Endothelial cell of umbilical vein (primary cell): ENCODE data around the gene RAB17. TPM values are rescaled to one million over a fixed set of nuclear protein-coding genes. Genes with fewer than 3 reads are reported as not detected.

Experiments
- BruUV-seq: library from RNA; stranded (reverse); fragments of 400-500 nt; replicated peaks from 2 replicates; lab custom pipeline; 2021; lab: Mats Ljungman, UMichigan
- CTCF ChIA-PET: fragments of 300-600, 350-600 bp; sonication (Branson Sonifier 250); formaldehyde crosslinking; loops from one replicate; lab custom pipeline; 2021; ENCODE audit warnings: antibody characterized with exemption, inconsistent platforms; lab: Charles Lee
- POLR2A ChIA-PET: fragments of 300-600, 350-600 bp; sonication (Branson Sonifier 250); formaldehyde crosslinking; loops from one replicate; lab custom pipeline; 2021; ENCODE audit warnings: antibody characterized with exemption, inconsistent platforms; lab: Charles Lee
- DNase-seq: peaks from one replicate; pipeline ENCODE4 v3.0.0-alpha.2; 2011; ENCODE audit warnings: low read depth, low spot score
- FAIRE-seq: peaks from 2 replicates; lab custom pipeline; 2011; peaks lifted over from hg19 to GRCh38; lab: Jason Lieb, UNC
- H2AFZ ChIP-seq: 2 replicates; pipeline ENCODE4 v1.6.0; 2012; ENCODE audit warnings: low read depth, low read length, control low read depth, inconsistent platforms
- H3K27ac ChIP-seq: 2 replicates; pipeline ENCODE4 v1.5.1; 2011; ENCODE audit warnings: low read depth, mild to moderate bottlenecking, control low read depth, low read length, moderate library complexity; ENCODE audit not compliant: insufficient read depth
- H3K27me3 ChIP-seq, 2 experiments: 2 replicates each; pipeline versions ENCODE4 v1.6.0 to v1.6.1; 2011; ENCODE audit warnings: low read length in 2 of 2, mixed read lengths in 1 of 2; ENCODE audit not compliant: control insufficient read depth in 2 of 2, insufficient read depth in 2 of 2
- H3K36me3 ChIP-seq, 2 experiments: 2 replicates in 1 of 2; 3 replicates in 1 of 2; pipeline ENCODE4 v1.5.1; 2011; ENCODE audit warnings: low read length in 2 of 2, mild to moderate bottlenecking in 1 of 2, moderate library complexity in 1 of 2; ENCODE audit not compliant: control insufficient read depth in 2 of 2, insufficient read depth in 2 of 2; ENCODE audit errors: extremely low read depth in 1 of 2
- H3K4me1 ChIP-seq: 3 replicates; pipeline ENCODE4 v1.5.1; 2011; ENCODE audit warnings: mild to moderate bottlenecking, low read length; ENCODE audit not compliant: control insufficient read depth, insufficient read depth; ENCODE audit errors: extremely low read depth
- H3K4me2 ChIP-seq: 2 replicates; pipeline ENCODE4 v1.6.1; 2011; ENCODE audit warnings: low read length, control low read depth, mixed read lengths; ENCODE audit not compliant: insufficient read depth
- H3K4me3 ChIP-seq, 3 experiments: fragments of 200-600 bp in 1 of 3; sonication (generic), shearing (Covaris generic) in 1 of 3; replicated peaks in 1 of 3; 2 replicates each; pipeline ENCODE4 v1.5.1; 2011 to 2016; ENCODE audit warnings: control low read depth in 3 of 3, low read length in 3 of 3, mild to moderate bottlenecking in 2 of 3, inconsistent platforms in 1 of 3, low read depth in 1 of 3, moderate library complexity in 1 of 3; ENCODE audit not compliant: insufficient read depth in 1 of 3
- H3K79me2 ChIP-seq: 2 replicates; pipeline ENCODE4 v1.6.0; 2012; ENCODE audit warnings: low read length, inconsistent platforms; ENCODE audit not compliant: control insufficient read depth, insufficient read depth
- H3K9ac ChIP-seq: replicated peaks from 2 replicates; pipeline ENCODE3; 2011; ENCODE audit warnings: low read length, control low read depth; ENCODE audit not compliant: insufficient read depth; ENCODE audit errors: extremely low read depth
- H3K9me1 ChIP-seq: replicated peaks from 3 replicates; pipeline ENCODE4 v1.6.0; 2011; ENCODE audit warnings: mild to moderate bottlenecking, low read length; ENCODE audit not compliant: control insufficient read depth, insufficient read depth; ENCODE audit errors: extremely low read depth
- H3K9me3 ChIP-seq: replicated peaks from 2 replicates; pipeline ENCODE4 v1.5.1; 2012; ENCODE audit warnings: low read length, inconsistent platforms; ENCODE audit not compliant: control insufficient read depth, insufficient read depth
- H4K20me1 ChIP-seq: replicated peaks from 2 replicates; pipeline ENCODE3; 2011; ENCODE audit warnings: mild to moderate bottlenecking, low read length; ENCODE audit not compliant: control insufficient read depth, insufficient read depth; ENCODE audit errors: extremely low read depth
- EZH2 ChIP-seq: IDR thresholded peaks from 2 replicates; pipeline ENCODE4 v1.6.1; 2012; ENCODE audit warnings: borderline replicate concordance, low read depth, mild to moderate bottlenecking, moderate library complexity, low read length, inconsistent platforms; ENCODE audit not compliant: severe bottlenecking
- FOS ChIP-seq: IDR thresholded peaks from 2 replicates; pipeline ENCODE4 v1.6.1; 2011; ENCODE audit warnings: mild to moderate bottlenecking, low read length, moderate library complexity, borderline replicate concordance; ENCODE audit not compliant: insufficient read depth
- GATA2 ChIP-seq: IDR thresholded peaks from 2 replicates; pipeline ENCODE4 v1.7.0; 2011; ENCODE audit warnings: low read depth, mild to moderate bottlenecking, moderate library complexity, mixed read lengths, low read length; ENCODE audit not compliant: insufficient read length, insufficient read depth
- JUN ChIP-seq: IDR thresholded peaks from 2 replicates; pipeline ENCODE4 v1.6.1; 2011; ENCODE audit warnings: borderline replicate concordance, low read depth; ENCODE audit not compliant: insufficient read length, insufficient read depth
- MYC ChIP-seq: IDR thresholded peaks from one replicate; pipeline ENCODE4 v1.6.1; 2011; ENCODE audit warnings: mild to moderate bottlenecking, low read depth, low read length
- POLR2A ChIP-seq: IDR thresholded peaks from 2 replicates; pipeline ENCODE4 v1.6.1; 2012; ENCODE audit warnings: low read depth, mild to moderate bottlenecking, control low read depth, low read length
- POLR2AphosphoS5 ChIP-seq: IDR thresholded peaks from 2 replicates; pipeline ENCODE4 v1.6.1; 2012; ENCODE audit warnings: low read depth, mild to moderate bottlenecking, control low read depth, low read length, moderate library complexity; ENCODE audit not compliant: insufficient read depth
- dilution Hi-C: fragments of 300-500 bp; cut with MboI; formaldehyde crosslinking; loops from one replicate; pipeline ENCODE4 v1.15.0; 2019; ENCODE audit warnings: low sequenced_read_pairs; ENCODE audit not compliant: extremely low pct_ligation_motif_present
- intact Hi-C: fragments of 100-400 bp; cut with micrococcal nuclease; formaldehyde crosslinking; loops from one replicate; pipeline ENCODE4 v1.10.0; 2022
- polyA plus RNA-seq, 4 experiments: library from polyadenylated mRNA; depleted of rRNA in 3 of 4; stranded (reverse) in 3 of 4; unstranded in 1 of 4; fragments of >200 nt; gene quantifications; 2 replicates each; pipeline versions ENCODE4 v1.2.1 to v1.2.3, GENCODE V29; 2011 to 2012; ENCODE audit warnings: missing spikeins in 1 of 4
- total RNA-seq: library from RNA; stranded (reverse); gene quantifications from 2 replicates; pipeline ENCODE4 v1.2.3, GENCODE V29; 2021
- TF ChIP-seq, protein P1 (sequence below), 2 donors: IDR thresholded peaks; 1 replicate in 1 of 2; 2 replicates in 1 of 2; pipeline ENCODE4 v1.5.1; 2011; ENCODE audit warnings: low read length in 2 of 2, mild to moderate bottlenecking in 2 of 2, moderate library complexity in 2 of 2, control low read depth in 1 of 2, inconsistent platforms in 1 of 2, low read depth in 1 of 2; ENCODE audit not compliant: insufficient read depth in 1 of 2; ENCODE audit errors: extremely low read depth in 1 of 2
- TF ChIP-seq, protein P2 (sequence below): IDR thresholded peaks from 2 replicates; pipeline ENCODE4 v1.6.1; 2011; ENCODE audit not compliant: insufficient read depth, insufficient read length

RAB17 gene
- total and polyA plus RNA-seq, 2 donors (not counting 3 experiments of a cell fraction or from before 2014, with no cell fraction given), result 0.41 to 0.77 TPM

GRCh38 chr2:237567276-237568029 is 23.1 kb downstream of the RAB17 start:
- Histone ChIP-seq H3K9me3 (no peaks in the 10 kb centered on the region), H3K4me2 (no peak overlapping the region), H3K9ac (no peak overlapping the region), H3K4me1 (no peaks in the 10 kb centered on the region), H3K9me1 (no peaks in the 10 kb centered on the region), H3K27me3 (no peaks in the 10 kb centered on the region), H3K4me3 (no peak overlapping the region), H4K20me1 (no peaks in the 10 kb centered on the region), H3K79me2 (no peaks in the 10 kb centered on the region), H3K27ac (no peak overlapping the region), H2AFZ (no peak overlapping the region), H3K36me3 (no peaks in the 10 kb centered on the region)
- ChIA-PET CTCF (interaction anchor here (0.9 to 1.5 kb wide), 4 partner anchors 55 to 157 kb away, joined by 3 to 4 read pairs (median 4); no protein-coding TSS in a partner anchor), POLR2A (no interaction called here)
- FAIRE-seq (no peak), DNase-seq (no peak)
- no TSS peak for BruUV-seq
- intact Hi-C loops, result no loop called here
- TF ChIP-seq, protein P1, sequence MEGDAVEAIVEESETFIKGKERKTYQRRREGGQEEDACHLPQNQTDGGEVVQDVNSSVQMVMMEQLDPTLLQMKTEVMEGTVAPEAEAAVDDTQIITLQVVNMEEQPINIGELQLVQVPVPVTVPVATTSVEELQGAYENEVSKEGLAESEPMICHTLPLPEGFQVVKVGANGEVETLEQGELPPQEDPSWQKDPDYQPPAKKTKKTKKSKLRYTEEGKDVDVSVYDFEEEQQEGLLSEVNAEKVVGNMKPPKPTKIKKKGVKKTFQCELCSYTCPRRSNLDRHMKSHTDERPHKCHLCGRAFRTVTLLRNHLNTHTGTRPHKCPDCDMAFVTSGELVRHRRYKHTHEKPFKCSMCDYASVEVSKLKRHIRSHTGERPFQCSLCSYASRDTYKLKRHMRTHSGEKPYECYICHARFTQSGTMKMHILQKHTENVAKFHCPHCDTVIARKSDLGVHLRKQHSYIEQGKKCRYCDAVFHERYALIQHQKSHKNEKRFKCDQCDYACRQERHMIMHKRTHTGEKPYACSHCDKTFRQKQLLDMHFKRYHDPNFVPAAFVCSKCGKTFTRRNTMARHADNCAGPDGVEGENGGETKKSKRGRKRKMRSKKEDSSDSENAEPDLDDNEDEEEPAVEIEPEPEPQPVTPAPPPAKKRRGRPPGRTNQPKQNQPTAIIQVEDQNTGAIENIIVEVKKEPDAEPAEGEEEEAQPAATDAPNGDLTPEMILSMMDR (IDR thresholded peaks at IDR 0.05; ENCODE audit: extremely low read depth in 1 of 2, insufficient read depth in 1 of 2, low read depth in 1 of 2, low read length in 2 of 2), result no peak
- TF ChIP-seq FOS, result no peak
- TF ChIP-seq, protein P2, sequence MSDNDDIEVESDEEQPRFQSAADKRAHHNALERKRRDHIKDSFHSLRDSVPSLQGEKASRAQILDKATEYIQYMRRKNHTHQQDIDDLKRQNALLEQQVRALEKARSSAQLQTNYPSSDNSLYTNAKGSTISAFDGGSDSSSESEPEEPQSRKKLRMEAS, result no peak
- no peak for TF ChIP-seq MYC
- no peak for TF ChIP-seq POLR2AphosphoS5
- TF ChIP-seq GATA2, result no peak
- TF ChIP-seq EZH2, result no peak
- no peak for TF ChIP-seq JUN
- no peak for TF ChIP-seq POLR2A
- dilution Hi-C loops, result no loop called here
